ENCODE data around the gene FBXO46.

Gene FBXO46, protein sequence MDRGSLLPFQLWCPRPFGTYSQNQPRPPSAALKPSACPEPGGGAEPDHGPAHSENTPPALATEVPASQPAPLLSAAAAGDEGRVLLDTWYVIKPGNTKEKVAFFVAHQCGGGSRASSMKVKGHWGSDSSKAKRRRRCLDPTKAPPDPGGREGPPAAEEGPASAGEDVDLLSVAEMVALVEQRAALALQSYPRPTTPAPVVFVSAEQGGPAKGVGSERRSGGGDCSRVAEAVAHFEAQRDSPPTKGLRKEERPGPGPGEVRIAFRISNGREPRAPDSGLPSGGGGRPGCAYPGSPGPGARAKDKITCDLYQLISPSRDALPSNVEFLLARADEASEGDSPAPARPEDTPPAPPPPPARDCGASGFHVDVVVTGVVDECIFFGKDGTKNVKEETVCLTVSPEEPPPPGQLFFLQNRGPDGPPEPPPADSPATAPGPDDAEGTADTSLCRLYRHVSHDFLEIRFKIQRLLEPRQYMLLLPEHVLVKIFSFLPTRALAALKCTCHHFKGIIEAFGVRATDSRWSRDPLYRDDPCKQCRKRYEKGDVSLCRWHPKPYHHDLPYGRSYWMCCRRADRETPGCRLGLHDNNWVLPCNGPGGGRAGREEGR

DNA sequence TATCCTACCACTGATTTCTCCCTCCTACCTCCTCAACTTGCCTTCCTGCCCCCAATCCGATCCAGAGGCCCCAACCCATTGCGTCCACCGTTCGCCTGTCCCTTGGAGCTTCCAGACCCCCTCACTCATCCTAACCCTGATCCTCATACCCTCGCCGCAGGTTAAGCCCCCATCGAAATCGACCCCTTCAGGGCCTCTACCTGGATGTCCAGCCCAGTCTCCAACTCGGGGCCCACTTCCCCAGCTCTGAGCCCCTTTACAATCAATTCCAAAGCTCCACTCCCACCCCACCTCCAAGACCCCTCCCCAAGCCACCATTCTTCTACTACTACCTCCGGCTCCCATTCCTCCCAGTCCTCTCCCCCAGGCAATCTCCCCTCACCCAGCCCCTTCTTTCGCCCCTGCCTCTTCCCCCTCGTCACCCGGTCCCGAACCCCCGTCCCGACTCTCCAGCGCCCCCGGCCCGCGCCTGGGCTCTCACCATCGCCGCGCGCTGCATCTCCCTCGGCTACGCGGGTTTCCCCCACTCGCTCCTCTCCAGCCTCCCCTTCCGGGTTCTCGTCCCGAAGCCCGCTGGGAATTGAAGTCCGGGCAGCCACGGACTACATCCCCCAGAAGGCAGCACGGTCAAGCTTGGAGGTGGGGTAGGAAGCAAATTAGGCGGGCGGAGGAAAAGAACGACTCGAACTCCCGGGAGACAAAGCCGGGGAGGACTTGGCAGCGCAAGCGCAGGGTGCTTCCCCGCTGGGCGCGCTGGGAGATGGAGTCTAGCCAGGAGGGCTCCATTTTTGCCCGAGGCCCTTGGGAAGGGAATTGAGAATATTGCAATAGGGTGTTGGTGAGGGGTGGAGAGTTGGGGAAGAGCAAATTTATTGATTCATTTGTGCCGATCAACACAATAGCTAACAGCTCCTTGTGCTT lies at the start of gene FBXO46:
FBXO46 (minus strand) TSS at position 529 of the 921 bp plus-strand sequence. CDS start 17,401 bp downstream, outside the sequence.
- peak; percentile 97 for DNase-seq (ENCODE audit: low spot score)
- FAIRE-seq: peak; percentile 94

DNA sequence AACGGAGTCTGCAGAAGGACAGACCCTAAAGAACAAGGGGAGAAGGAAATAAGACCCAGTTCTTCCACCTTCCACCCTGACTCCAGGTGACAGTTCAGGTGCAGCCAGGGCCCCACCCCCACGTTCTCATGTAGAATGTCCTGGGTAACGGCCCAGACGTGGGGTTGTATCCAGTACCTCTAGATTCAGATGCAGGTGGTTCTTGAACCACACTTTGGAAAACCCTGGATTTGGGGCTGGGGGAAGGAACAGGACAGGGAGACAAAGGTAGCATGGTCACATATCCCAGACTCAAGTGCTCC lies 49.4 kb upstream of the FBXO46 start:
- DNase-seq (ENCODE audit: low spot score): no peak
- no peak for FAIRE-seq

DNA sequence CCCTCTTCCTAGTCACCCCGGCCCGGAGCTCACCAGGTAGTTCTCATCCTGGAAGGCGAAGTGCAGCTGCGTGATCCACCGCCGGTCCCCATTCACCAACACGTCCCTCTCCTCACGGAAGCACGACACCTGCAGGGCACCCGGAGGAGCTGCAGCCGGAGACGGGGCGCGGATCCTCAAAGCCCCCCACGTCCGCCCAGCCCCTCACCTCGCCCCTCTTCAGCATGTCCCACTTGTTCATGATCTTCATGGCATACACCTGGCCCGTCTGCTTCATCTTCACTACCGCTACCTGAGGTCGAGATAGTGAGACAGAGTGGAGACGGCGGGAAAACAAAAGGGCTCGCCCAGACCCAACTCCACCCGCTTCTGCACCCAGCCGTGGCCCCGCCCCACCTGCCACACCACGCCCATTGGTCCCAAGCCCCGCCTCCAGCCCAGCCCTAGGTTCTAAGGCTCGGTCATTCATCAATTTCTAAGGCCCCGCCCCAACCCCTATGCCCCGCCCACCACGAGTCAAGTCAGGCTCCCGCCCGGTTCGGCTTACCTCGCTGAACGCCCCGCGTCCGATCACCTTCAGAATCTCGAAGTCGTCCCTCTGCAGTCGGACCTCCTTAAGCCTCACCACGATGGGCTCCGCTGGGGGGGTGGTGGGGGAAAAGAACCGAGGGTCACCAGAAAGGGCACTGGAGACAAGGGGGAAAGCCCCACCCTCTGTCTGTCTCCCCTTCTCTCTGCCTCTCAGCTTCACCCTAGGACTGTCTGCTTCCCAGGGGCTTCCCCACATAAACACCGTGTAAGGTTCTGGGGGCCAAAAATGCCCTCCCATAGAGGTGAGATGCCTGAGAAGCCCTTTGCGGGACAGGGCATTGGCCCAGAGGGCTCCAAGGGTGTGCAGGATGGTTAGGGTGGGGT lies 48.8 kb upstream of the FBXO46 start:
- FAIRE-seq (no peak), DNase-seq (ENCODE audit: low spot score) (peak; percentile 49)

DNA sequence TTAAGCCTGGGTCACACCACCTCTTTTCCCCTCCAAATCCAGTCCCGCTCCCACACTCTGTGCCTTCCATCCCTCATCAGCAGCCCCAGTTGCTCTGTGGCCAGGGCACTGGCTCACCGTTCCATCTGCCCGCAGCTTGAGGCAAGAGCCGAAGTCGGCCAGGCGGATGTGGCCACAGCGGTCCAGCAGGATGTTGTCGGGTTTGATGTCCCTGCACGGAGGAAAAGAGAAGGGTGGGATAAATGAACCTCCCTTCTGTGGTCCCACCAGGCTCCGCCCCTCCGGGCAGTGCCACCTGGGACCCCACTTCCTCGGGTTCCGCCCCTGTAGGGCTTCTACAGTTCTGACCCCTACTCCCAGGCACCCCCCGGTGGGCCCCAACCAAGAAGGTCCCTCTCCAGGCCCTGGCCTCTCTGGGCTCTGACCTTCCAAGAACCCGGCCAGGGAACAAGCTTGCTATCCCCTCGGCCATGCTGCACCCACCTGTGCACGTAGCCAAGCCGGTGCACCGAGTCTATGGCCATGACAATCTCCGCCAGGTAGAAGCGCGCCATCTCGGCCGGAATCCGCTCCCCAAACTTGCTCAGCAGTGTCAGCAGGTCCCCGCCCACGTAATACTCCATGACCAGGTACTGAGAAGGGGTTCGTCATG lies 47.4 kb upstream of the FBXO46 start:
- FAIRE-seq: no peak
- no peak for DNase-seq (ENCODE audit: low spot score)

DNA sequence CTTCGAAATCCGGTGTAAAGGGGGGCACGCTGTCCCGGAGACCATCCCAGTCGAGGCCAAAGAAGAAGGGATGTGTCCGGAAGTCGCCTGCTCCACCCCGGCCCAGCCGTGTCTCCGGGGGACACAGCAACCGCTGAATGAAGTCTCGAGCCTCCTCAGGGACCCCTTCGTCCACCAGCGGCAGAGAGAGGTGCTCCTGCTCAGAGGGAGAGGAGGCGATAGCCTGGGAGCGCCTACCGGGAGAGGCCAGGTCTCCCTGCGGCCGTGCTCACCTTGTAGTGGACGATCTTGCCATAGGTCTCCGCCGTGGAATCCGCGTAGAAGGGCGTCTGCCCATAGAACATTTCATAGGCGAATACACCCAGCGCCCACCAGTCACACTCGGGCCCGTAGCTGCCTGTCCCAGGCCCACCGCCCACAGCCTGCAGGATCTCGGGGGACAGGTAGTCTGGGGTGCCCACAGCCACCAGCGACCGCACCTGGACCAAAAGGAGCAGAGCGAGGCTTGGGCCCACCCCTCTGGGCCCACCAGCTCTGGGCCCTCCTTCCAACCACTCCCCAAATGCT lies 46.8 kb upstream of the FBXO46 start:
- FAIRE-seq: no peak

DNA sequence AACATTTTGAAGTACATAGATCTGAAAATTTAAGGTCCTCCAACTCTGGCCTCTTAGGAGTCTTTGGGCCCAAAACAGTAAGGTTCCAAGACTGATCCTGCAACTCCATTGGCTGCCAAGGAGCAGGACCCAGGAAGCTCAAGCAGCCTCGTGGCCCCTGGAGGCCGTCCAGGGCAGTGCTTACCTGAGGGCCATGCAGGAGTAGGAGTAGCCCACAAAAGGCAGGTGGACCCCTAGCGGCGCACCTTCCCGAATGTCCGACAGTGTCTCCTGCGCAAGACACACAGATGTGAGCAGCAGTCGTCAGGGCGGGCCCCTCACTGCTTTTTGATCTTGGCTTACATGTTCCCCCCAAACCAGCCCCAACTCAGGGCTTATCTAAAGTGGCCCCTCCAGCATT lies 44.1 kb upstream of the FBXO46 start:
- DNase-seq (ENCODE audit: low spot score) (no peak), FAIRE-seq (no peak)

More for the DNA sequence above, 46.8 kb upstream of the FBXO46 start:
- no peak for DNase-seq (ENCODE audit: low spot score)

DNA sequence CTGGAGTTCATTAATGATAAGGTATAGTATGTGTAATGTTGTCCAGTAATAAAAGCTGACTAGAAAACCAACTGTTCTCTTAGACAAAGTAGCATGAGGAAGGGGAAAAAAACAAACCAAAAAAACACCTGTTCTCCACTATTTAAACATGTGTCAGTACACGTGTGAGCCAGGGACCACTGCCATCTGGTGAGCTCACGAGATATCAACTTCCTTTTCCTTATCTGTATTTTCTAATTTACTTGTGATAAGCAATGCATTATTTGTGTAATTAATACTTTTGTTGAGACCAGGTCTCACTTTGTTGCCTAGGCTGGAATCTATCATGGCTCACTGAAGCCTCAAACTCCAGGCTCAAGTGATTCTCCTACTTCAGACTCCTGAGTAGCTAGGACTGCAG lies 42.7 kb upstream of the FBXO46 start:
- FAIRE-seq: no peak

DNA sequence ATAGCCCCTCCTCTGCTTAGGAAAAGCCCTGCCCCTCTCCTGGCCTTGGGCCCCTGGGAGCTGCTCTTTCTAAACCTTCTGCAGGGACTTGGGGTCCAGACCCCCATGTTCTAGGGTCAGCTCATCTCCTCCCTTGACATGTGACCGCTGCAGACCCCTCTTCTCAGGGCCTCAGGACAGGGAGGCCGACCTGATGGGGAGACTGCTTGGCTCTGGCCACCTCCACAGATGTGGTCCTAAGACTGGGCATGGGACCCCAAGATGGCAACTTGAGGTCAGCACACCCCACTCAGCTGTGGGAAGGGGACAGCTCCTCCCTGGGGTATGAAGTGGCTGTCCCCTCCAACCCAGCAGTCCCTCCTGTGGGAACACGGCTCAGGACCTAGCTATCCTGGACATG lies 42.2 kb upstream of the FBXO46 start:
- no peak for FAIRE-seq
- DNase-seq (ENCODE audit: low spot score): no peak

More for the DNA sequence above, 42.7 kb upstream of the FBXO46 start:
- DNase-seq (ENCODE audit: low spot score): no peak

DNA sequence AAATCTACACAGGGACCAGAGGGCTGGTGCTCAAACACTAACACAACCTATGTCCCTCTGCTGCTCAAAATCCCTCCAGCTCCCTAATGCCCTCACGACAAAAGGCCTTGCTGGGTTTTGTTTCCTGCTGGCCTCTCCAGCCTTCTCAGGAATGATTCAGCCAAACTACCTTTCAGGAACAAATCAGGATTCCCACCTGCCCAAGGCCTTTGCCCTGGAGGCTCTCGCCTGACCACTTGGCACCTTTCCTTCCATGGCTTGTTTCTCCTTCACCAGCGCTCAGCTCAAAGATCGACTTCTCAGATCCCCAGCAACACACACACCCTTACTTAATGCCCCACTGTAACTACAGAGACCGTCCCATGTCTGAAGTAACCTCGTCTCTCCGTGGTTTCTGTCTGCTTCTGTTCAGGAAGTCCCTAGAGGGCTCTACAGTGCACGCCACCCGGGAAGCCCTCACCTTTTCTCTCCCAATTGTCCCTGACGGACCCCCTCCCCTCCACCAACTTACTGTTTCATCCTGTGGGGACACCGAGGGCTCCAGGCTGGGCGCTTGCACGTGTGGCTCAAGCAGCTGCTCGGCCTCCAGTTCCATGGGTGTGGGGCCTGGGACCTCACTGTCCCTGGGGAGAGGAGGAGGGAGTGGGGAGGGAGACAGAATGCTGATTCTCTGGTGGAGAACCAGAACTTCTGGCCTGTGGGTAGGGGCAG lies 41.6 kb upstream of the FBXO46 start:
- FAIRE-seq (no peak), DNase-seq (ENCODE audit: low spot score) (no peak)

DNA sequence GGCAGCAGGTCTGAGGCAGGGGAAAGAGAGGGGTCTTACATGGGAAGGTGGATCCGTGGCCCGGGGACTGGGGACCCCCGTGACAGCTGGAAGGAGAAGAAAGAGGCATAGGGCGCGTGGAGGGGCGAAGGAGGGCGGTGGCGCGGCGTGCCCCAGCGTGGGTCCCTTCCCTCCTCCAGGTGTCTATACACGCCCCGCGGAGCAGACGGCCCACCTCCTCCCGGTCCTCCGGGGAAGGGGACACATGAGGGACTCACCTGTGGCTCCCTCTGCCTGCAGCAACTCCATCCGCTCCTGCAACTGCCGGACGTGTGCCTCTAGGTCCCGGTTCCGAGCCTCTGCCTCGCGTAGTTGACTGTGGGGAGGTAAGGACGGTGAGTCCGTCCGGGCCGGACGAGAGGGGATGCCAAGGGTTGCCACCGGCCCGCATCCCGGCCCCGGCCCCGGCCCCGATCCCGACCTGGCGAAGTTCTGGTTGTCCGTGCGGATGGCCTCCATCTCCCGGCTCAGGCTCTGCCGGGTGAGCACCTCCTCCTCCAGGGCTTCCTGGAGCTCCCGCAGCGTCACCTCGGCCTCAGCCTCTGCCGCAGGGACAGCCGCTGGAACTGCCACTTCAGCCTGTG lies 40.7 kb upstream of the FBXO46 start:
- FAIRE-seq (no peak), DNase-seq (ENCODE audit: low spot score) (no peak)

DNA sequence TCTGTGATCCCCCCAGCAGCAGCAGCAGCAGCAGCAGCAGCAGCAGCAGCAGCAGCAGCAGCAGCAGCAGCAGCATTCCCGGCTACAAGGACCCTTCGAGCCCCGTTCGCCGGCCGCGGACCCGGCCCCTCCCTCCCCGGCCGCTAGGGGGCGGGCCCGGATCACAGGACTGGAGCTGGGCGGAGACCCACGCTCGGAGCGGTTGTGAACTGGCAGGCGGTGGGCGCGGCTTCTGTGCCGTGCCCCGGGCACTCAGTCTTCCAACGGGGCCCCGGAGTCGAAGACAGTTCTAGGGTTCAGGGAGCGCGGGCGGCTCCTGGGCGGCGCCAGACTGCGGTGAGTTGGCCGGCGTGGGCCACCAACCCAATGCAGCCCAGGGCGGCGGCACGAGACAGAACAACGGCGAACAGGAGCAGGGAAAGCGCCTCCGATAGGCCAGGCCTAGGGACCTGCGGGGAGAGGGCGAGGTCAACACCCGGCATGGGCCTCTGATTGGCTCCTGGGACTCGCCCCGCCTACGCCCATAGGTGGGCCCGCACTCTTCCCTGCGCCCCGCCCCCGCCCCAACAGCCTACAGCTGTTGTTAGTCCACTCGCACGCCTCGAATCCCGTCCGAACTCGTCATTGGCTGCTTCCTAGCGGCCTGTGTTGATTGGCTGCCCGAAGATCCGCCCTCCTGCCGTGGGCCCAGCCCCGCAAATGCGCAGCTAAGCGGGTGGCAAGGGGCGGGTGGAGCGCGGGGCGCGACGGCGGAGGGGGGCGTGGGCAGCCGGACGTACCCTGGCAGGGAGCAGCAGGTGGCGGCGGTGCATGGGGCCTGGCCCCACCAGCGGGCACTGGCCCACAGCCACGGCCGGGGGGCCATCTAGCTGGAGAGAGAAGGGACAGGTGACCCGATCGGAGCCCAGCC lies 39.8 kb upstream of the FBXO46 start:
- DNase-seq (ENCODE audit: low spot score) (peak; percentile 84), FAIRE-seq (no peak)

DNA sequence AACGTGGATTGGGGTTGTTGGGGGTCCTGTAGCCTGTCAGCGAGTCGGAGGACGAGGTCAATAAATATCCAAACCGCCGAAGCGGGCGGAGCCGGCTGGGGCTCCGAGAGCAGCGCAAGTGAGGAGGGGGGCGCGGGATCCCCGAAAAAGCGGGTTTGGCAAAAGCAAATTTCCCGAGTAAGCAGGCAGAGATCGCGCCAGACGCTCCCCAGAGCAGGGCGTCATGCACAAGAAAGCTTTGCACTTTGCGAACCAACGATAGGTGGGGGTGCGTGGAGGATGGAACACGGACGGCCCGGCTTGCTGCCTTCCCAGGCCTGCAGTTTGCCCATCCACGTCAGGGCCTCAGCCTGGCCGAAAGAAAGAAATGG lies 39.1 kb upstream of the FBXO46 start:
- DNase-seq (ENCODE audit: low spot score): no peak

DNA sequence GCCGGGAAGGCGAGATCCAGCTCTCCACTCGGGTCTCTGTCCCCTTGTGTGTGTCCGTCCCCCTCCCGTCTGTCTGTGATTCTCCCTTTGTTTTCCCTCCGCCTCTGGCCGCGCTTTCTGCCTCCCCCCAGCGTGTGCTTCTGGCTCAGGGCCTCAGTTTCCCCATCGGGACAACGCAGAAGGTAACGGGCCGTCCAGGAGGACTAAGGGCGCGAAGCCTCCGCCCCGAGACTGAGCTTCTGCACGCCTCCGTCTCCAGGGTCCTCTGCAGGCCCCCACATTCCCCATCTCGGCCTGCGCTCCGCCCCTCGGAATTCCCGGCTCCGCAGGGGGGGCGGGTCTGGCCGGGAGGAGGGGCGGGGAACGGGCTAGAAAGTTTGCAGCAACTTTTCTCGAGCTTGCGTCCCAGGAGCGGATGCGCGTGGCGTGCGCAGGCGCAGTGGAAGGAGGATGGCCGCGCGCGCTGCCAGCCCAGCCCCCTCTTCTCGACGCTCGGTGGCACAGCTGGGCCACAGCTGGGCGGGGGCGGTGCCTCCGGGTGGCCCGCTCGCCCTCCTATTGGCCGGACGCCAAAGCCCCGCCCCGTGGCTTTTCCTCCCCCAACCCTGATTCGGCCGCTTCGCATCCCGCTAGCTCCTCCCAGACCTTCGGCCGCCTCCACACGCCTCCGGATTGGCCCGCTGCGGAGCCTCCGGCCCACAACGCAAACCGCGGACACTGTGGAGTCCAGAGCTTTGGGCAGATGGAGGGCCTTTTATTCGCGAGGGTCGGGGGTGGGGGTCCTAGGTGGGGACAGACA lies 38.5 kb upstream of the FBXO46 start, which contains the start of gene SIX5:
SIX5 (minus strand) TSS at position 269 of the 799 bp plus-strand sequence. CDS start 408 bp downstream, outside the sequence.
- peak; percentile 98 for DNase-seq (ENCODE audit: low spot score)
- FAIRE-seq: peak; percentile 82

More for the DNA sequence above, 39.1 kb upstream of the FBXO46 start:
- FAIRE-seq: no peak

DNA sequence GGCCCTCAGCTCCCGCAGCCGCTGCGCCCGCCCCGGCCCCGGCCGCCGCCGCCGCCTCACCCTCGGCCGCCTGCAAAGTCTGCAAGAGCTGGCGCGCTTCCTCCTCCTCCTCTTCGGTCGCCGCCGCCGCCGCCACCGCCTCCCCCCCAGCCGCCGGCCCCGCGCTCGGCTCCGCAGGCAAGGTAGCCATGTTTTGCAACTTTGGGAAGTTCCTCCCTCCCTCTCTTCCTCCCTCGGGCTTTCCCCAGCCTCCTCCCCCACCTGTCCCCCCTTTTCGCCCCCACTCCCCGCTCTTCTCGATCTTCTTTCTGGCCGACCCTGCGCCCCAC lies 37.9 kb upstream of the FBXO46 start:
- FAIRE-seq (no peak), DNase-seq (ENCODE audit: low spot score) (peak; percentile 40)

DNA sequence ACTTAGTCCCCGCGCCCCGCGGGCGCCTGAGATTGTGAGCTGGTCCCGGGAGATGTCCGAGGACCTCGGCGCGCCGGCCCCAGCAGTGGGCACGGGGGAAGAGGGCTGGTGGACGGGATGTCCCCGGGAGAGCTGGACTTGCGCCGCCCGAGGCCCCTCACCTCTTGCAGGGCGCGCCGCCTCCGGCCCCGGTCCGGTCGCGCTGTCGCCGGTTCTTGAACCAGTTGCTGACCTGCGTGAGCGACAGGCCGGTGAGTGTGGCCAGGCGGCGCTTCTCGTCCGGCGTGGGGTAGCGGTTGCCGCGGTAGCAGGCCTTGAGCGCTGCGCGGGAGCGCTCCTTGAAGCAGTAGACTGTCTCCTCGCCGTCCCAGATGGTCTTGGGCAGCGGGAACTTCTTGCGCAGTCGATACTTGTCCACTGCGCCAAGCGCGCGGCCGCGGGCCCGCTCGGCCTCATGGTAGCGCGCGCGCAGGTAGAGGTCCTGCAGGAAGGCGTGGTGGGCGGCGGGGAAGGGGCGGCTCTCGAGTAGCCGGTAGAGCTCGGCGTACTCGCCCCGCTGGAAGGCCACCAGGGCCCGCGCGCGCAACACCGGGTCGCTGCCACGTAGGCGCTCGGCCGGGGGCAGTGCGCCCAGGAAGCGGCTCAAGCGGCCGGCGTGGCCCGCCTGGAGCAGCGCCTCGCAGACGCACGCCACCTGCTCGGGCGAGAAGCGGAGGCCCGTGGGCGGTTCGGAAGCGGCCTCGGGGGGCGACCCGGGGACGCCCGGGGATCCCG lies 37.4 kb upstream of the FBXO46 start:
- FAIRE-seq: peak; percentile 5
- DNase-seq (ENCODE audit: low spot score): peak; percentile 50

DNA sequence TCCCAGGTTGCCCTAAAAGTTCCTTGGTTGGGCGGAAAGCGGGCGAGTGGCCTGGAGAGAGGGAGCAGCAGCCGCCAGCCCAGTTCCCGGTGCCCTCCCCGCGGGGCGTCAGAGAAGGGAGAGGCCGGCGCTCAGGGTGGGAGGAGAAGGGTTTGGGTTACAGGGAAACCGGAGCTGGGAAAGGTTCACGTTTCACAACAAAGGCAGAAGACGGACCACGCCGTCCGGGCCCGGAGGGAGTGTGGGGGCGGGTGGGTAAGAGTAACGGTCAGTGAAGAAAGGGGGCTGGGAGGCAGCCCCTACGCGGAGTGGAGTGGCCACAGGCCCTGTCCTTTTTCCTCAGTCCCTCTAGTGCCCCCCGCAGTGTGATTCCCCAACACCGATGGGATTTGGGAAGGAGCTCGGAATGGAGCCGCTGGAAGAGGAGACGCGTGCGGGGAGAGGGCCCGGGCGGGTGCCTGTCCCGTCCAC lies 36.7 kb upstream of the FBXO46 start:
- FAIRE-seq (no peak), DNase-seq (ENCODE audit: low spot score) (peak; percentile 76)

Measured in urothelium cell line (cell line).